NCI-H345 treated with DMSO at 0.1 percent for 48 hours (cell line): ENCODE data around the gene KAT7.
A peak's percentile ranks its signal among the peaks of the same experiment; 100 is the strongest.

Source experiments
- DNase-seq: peaks from one replicate; lab custom pipeline; 2025; ENCODE audit not compliant: unreplicated experiment; lab: John Stamatoyannopoulos, UW

The KAT7 gene

GRCh38 chr17:49839455-49839854 is 51.0 kb downstream of the KAT7 start:
- no peak for DNase-seq

GRCh38 chr17:49841548-49841947 is 53.1 kb downstream of the KAT7 start:
- DNase-seq: no peak

- no peak for DNase-seq
Observed at GRCh38 chr17:49842371-49842770, 53.9 kb downstream of the KAT7 start.

DNA sequence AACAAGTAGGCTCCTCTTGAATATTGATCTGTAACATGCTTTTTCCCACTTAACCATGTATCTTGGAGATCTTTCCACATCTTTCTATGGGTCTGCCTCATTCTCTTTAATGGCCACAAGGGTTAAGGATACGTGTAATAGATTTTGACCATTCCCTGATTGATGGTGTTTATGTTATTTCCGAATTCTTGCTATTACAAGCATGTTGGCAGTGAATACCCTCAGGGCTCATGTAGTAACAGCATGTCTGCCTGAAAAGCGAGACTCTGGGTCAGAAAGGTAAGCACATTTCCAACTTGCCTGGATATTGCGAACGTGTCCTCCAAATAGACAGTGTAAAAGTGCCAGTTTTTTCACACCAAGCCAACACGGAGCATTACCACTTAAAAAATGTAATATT is 54.4 kb downstream of the KAT7 start:
- DNase-seq: no peak

- no peak for DNase-seq
Observed at GRCh38 chr17:49843774-49844350, 55.4 kb downstream of the KAT7 start.

DNA sequence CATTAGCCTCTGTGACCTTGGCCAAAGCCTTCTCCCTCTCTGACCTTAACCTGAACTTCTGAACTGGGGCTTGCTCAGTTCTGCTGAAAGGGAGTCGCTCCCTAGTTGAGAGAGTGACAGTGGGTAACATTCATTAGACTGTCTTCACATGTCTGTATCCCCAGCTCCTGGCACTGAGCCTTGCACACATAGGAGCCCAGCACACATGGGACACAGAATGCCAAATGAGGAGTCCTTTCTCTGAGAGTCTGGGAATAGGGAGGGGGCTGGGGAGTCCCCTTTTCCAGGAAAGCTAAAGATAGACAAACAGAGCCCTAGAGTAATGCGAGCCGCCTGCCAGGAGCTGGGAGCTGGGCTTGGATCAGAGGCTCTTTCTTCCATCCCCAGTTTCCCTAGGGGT is 56.8 kb downstream of the KAT7 start:
- DNase-seq: no peak

GRCh38 chr17:49846938-49847712 is 58.6 kb downstream of the KAT7 start:
- DNase-seq: no peak

DNA sequence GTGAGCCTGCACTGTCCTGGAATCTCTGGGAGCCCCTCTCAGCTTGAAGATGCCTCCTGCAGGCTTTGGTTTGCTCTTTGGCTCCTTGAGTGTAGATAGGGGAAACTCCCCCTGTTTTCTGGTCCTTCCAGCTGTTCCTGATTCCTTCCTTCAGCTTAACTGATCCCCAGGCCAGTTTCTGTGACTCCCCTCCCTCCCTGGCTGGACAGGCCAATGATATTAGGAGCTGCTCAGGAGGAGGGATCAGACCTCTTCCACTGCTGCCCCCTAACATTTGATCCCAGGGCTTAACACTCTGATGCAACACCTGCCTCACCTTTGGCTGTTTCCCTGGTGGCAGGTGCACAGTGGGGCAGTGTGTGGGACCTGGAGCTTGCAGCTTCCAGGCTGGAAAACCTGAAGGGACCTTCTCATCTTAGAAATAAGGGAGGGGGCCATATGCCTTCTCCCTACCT is 59.6 kb downstream of the KAT7 start, which contains the start of gene TAC4:
TAC4 (minus strand) TSS at position 51 of the 455 bp plus-strand sequence. CDS start 52 bp downstream, outside the sequence.
- no peak for DNase-seq

GRCh38 chr17:49848739-49849138 is 60.3 kb downstream of the KAT7 start:
- DNase-seq: no peak

DNA sequence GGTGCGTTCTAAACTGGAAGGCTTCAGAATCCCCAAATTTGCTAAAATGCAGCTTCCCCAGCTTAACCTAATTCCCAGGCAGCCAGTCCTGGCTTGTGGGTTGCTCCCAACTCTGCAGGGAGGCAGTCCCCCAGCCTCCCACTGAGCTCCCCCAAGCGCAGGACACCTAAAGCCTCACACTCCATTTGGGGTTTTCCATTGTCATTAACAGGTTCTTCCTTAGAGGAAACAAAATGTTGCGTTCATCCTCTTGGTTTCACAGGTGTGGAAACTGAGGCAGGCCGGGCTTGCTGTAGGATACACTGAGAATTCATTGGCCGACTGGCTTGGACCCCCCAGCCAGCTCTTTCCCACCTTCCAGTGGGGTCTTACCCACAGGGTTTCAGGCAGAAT is 61.7 kb downstream of the KAT7 start:
- no peak for DNase-seq

- no peak for DNase-seq
Observed at GRCh38 chr17:49850772-49851386, 62.4 kb downstream of the KAT7 start.

DNA sequence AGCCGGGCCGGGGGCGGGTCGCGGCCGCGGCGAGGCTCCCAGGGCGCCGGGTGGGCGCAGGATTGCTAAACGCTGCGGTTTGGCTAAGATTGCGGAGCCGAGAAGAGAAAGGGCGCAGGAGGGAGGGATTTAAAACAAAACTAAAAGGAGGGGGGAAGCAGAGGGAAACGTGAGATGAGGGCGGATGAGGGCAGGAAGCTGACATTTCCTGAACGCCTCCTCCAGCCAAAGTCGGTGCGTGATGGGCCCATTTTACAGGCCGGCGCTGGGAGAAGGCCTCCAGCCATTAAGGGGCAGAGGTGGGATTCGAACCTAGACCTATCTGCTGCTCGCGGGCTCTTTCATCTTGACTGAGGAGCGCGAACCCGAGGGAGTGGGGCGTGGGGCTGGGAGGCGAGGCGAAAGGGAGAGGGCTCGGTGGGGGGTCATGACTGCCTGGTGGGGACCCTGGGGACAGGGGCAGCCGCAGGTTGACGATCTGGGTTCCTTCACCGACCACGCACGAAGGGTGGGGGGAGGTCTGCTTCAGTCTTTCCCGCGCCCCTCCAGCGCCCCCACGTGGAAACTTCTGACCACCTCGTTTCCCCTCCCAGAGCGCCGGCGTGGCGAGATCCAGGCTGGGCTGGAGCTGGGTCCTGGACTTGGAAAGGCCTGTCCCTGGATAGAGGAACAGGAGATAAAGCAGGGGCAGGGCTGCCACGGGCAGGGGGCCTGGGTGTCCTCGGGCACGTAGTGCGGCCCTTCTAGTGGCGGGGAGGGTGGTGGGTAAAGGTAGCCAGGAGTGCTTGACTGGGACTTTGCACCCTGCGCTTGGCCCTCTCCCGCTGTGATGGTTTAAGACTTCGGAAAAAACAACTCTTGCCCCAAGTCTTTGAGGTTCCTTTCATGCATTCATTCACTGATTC is 63.2 kb downstream of the KAT7 start:
- no peak for DNase-seq

DNA sequence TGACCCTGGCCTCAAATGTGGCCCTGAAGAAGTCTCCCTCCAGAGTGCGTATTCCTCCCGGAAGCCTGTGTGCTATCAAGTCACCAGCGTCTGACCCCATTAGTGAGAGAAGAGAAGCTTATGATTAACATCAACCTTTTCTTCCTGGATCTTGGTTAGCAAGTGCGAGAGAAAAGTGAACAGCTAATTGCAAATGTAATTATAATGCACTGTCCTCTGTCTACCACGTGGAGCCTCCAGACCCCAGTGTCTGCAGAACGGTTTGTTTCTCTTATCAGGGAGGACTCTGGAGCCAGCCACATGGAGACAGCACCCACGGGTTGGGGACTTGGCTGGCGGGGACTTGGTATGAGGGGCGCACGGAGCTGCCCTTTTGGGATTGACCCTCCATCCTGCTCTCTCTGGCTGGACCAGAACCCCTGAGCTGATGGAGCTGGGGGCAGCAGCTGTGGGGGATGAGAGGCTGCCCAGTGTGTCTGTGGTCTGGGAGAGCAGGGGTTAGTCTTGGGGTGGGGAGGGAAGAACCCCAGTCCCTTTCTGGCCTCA is 65.1 kb downstream of the KAT7 start:
- no peak for DNase-seq

- DNase-seq: no peak
Observed at GRCh38 chr17:49854126-49854525, 65.6 kb downstream of the KAT7 start.

DNA sequence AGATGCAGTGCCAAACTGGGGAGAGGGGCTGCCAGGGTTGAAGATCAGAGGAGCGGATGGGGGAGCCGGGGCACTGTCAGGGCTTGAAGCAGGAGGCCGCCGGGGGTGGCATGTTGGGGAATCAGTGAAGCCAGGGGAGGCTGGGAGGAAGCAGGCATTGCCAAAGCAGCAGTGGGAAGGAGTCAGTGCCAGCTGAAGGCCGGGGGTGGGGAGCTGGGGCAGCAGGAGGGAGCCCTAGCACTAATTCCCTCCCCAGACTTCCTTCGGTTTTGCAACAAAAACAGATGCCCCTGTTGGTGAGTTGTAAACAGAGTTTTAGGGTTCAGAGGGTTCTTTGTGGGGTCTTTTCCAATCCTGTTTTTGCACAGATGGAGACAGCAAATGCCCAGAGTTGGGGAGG is 70.3 kb downstream of the KAT7 start:
- DNase-seq: no peak

- DNase-seq: no peak
Observed at GRCh38 chr17:49859991-49860953, 71.8 kb downstream of the KAT7 start.

- peak; percentile 7 for DNase-seq
Observed at GRCh38 chr17:49861150-49861884, 72.8 kb downstream of the KAT7 start.

DNA sequence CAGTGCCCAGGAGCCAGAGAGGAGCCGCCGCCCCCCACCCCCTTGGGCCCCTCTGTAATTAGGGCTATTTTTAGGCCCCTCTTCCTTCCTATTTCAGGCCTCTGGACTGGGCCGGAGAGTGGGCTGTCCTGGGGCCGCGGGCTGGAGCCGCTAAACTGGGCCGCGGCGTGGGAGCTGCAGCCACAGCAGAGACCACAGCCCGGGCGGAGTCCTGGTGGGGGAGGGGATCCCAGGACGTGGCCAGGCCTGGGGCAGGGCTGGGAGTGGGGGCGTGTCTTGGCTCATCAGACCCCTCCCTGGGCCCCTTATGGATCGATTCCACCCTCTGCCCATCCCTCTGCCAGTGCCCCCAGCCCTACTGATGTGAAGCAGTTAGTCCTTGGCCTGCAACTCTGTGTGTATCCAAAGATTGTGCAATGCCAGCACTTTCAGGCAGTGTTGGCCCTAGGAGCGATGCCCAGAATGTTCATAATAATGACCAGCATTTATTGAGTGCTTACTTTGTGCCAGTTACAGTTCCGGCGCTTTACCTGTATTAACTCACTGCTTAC is 74.4 kb downstream of the KAT7 start:
- no peak for DNase-seq

GRCh38 chr17:49866019-49866380 is 77.5 kb downstream of the KAT7 start:
- no peak for DNase-seq
